ENCODE results near the gene LRRC46.

LRRC46 gene

GRCh38 chr17:47806026-47806912 lies 25.2 kb upstream of the LRRC46 start:
- Histone ChIP-seq H3F3A (ENCODE audit: insufficient read depth, low read length) (no peaks in the 10 kb centered on the region), H3K27ac (ENCODE audit: low read depth, low read length, poor library complexity, severe bottlenecking) (no peak overlapping the region)

GRCh38 chr17:47806913-47807255 lies 24.6 kb upstream of the LRRC46 start:
- H3K4me2 ChIP-seq (ENCODE audit: low read length) = no peak overlapping the region
- no peaks in the 10 kb centered on the region for H3K9me3 ChIP-seq (ENCODE audit: low read length)
- H3K27ac ChIP-seq (ENCODE audit: low read depth, low read length, poor library complexity, severe bottlenecking) = no peak overlapping the region

More at GRCh38 chr17:47806026-47806912, 25.2 kb upstream of the LRRC46 start:
- H3K4me1 ChIP-seq (ENCODE audit: insufficient read depth, low read length, severe bottlenecking) = no peaks in the 10 kb centered on the region
- H3K79me2 ChIP-seq (ENCODE audit: insufficient read depth, low read length) = no peaks in the 10 kb centered on the region
- H3K36me3 ChIP-seq (ENCODE audit: insufficient read depth, low read length) = peaks cover 28% of the 10 kb centered on the region; the same call in 1 of the 2 replicates
- no peaks in the 10 kb centered on the region for H3K9me3 ChIP-seq (ENCODE audit: low read length)
- no peaks in the 10 kb centered on the region for H3K9me2 ChIP-seq (ENCODE audit: low read depth, low read length)
- no peak overlapping the region for H3K4me3 ChIP-seq (ENCODE audit: low read depth, low read length, poor library complexity, severe bottlenecking)
- TF ChIP-seq CTCF (IDR thresholded peaks at IDR 0.05; ENCODE audit: low read length) (no peak), EZH2 (IDR thresholded peaks at IDR 0.05; ENCODE audit: borderline replicate concordance, low read length) (no peak)
- no peak overlapping the region for H2AFZ ChIP-seq (ENCODE audit: low read length)
- H3K4me2 ChIP-seq (ENCODE audit: low read length) = no peak overlapping the region
- no peaks in the 10 kb centered on the region for H3K27me3 ChIP-seq (ENCODE audit: insufficient read depth, low read length)
- H3K9ac ChIP-seq (ENCODE audit: low read length) = no peak overlapping the region
- H4K20me1 ChIP-seq (ENCODE audit: insufficient read depth, low read length) = no peaks in the 10 kb centered on the region

GRCh38 chr17:47807421-47807820 lies 24.0 kb upstream of the LRRC46 start:
- TF ChIP-seq CTCF (IDR thresholded peaks at IDR 0.05; ENCODE audit: low read length) = no peak
- TF ChIP-seq EZH2 (IDR thresholded peaks at IDR 0.05; ENCODE audit: borderline replicate concordance, low read length) = no peak
- Histone ChIP-seq H3K4me2 (ENCODE audit: low read length) (no peak overlapping the region), H3K9me3 (ENCODE audit: low read length) (no peaks in the 10 kb centered on the region), H3K36me3 (ENCODE audit: insufficient read depth, low read length) (peaks cover 36% of the 10 kb centered on the region; the same call in 1 of the 2 replicates), H3K27ac (ENCODE audit: low read depth, low read length, poor library complexity, severe bottlenecking) (no peak overlapping the region), H3K9me2 (ENCODE audit: low read depth, low read length) (no peaks in the 10 kb centered on the region), H3K27me3 (ENCODE audit: insufficient read depth, low read length) (no peaks in the 10 kb centered on the region), H3K79me2 (ENCODE audit: insufficient read depth, low read length) (no peaks in the 10 kb centered on the region), H3F3A (ENCODE audit: insufficient read depth, low read length) (no peaks in the 10 kb centered on the region), H3K9ac (ENCODE audit: low read length) (no peak overlapping the region), H4K20me1 (ENCODE audit: insufficient read depth, low read length) (no peaks in the 10 kb centered on the region), H3K4me3 (ENCODE audit: low read depth, low read length, poor library complexity, severe bottlenecking) (no peak overlapping the region), H2AFZ (ENCODE audit: low read length) (no peak overlapping the region), H3K4me1 (ENCODE audit: insufficient read depth, low read length, severe bottlenecking) (no peaks in the 10 kb centered on the region)

More at GRCh38 chr17:47806913-47807255, 24.6 kb upstream of the LRRC46 start:
- Histone ChIP-seq H3K4me1 (ENCODE audit: insufficient read depth, low read length, severe bottlenecking) (no peaks in the 10 kb centered on the region), H2AFZ (ENCODE audit: low read length) (no peak overlapping the region), H3K79me2 (ENCODE audit: insufficient read depth, low read length) (no peaks in the 10 kb centered on the region), H3F3A (ENCODE audit: insufficient read depth, low read length) (no peaks in the 10 kb centered on the region), H3K27me3 (ENCODE audit: insufficient read depth, low read length) (no peaks in the 10 kb centered on the region), H4K20me1 (ENCODE audit: insufficient read depth, low read length) (no peaks in the 10 kb centered on the region), H3K9ac (ENCODE audit: low read length) (no peak overlapping the region), H3K4me3 (ENCODE audit: low read depth, low read length, poor library complexity, severe bottlenecking) (no peak overlapping the region), H3K36me3 (ENCODE audit: insufficient read depth, low read length) (peaks cover 34% of the 10 kb centered on the region; the same call in 1 of the 2 replicates), H3K9me2 (ENCODE audit: low read depth, low read length) (no peaks in the 10 kb centered on the region)
- no peak for TF ChIP-seq EZH2 (IDR thresholded peaks at IDR 0.05; ENCODE audit: borderline replicate concordance, low read length)
- TF ChIP-seq CTCF (IDR thresholded peaks at IDR 0.05; ENCODE audit: low read length) = no peak
